AG08395 (cell line): Measurements from ENCODE around the gene FHOD3.
"Not testable (repeated sequence)": the region's sequence is repeated elsewhere in the genome, so short reads cannot be mapped to it uniquely, and the experiment has no call there.

Experiments used
- DNase-seq: peaks from one replicate; pipeline ENCODE4 v3.0.0; 2012; ENCODE audit warnings: mixed read lengths, low spot score

The FHOD3 gene

GRCh38 chr18:36450264-36450663, 152.8 kb downstream of the FHOD3 start:
- DNase-seq = no peak

DNA sequence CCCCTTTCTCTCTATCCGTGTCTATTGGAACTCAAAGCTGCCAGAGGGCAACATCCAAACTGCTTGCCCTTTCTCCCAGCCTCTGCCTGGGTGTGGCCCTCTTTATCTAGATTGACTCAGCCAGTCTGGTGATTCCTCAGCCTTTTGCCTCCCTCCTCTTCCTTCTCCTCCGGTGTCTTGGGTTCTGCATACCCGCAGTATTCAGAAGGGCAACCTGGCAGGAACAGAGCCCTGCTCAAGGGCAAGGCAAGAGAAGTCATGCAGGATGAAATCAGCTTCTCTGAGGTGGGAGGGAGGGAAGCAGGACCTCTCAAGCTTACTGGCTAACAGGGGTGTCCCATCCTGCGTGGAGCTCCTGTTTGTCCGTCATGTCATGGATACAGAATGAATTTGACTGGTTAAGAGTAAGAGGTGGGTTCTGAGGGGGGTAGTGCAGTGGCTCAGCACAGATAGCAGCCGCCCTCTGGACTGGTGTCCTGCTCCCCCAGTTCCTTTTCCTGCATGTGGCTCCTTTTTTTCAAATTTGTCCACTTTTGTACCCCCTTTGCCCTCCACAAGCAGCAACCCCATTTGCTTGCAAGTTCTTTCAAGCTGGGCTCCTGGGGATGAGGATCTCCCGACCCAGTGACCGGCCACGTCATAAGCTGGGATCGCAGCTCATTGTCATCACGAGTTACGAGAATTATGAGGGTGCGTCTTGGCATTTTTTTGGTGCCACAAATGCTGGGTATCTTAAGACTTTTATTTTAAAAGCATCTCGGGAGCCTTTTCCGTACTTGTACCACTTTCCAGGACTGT, 154.1 kb downstream of the FHOD3 start:
- DNase-seq = no peak

- DNase-seq = no peak
These were observed 156.7 kb downstream of the FHOD3 start for GRCh38 chr18:36454245-36454644.

DNA sequence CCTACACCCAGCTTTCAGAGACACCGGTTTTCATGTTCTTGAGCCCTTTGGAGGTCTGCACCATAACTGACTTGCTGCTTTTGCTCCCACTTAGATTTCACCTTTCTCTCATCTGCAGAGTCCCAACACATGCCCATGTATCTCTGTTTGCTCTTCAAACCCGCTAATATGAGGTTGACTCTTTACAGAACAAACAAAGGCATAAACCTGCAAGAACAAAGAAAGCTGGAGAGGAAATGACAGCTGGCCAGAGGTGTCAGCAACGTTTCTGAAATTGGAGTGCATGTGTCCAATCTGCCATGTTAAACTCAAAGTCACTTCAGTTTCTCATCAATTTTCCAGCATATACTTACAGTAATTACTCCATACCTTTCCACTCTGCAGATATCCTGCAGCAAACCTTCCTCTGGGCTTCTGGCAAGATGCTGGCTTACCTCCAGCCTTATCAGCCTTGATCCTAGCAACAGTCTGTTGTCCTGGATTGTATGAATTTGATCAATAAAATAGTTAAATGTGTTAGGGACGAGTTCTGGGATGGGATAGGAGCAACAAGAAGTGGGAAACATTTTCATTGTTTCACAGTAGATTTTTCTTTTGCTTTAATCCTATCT, 157.4 kb downstream of the FHOD3 start:
- DNase-seq = no peak

DNA sequence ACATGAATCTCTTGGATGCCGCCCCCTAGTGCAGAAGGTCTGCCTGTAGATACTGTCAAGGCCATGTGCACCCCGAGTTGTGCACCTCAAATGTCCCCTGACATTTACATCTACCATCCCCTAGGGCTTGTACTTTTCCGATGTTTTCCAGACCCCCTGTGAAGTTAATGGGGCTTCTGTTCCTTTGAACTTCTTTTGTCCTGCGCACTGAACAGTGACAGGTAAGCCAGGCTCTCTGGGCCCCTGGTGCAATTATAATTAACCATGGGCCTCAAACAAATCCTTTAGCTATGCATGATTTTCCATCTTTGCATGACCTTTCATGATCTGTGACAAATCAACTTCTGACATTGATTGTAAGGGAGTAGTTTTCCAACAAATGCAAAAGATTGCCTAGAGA, 158.4 kb downstream of the FHOD3 start:
- DNase-seq = no peak

- DNase-seq = no peak
These were observed 159.1 kb downstream of the FHOD3 start for GRCh38 chr18:36456622-36457021.

DNA sequence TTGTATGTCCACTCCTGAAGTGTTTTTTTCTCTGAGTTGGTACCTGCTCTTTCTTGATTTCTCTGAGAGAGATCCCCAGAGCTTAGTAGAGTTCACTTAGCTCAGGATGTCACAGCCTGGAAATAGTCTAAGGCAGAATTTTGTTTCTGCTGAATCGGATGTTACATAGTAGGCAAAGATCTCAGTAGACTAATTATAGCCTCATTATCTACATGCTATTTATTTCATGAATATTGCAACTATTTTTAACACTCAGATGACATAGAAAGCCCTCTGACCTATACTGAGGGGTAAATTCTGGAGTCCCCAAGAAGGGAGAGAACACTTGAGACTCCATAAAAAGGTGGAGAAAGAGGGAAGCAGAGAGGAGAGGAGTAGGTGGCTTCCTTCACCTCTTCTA, 160.2 kb downstream of the FHOD3 start:
- no peak for DNase-seq

DNA sequence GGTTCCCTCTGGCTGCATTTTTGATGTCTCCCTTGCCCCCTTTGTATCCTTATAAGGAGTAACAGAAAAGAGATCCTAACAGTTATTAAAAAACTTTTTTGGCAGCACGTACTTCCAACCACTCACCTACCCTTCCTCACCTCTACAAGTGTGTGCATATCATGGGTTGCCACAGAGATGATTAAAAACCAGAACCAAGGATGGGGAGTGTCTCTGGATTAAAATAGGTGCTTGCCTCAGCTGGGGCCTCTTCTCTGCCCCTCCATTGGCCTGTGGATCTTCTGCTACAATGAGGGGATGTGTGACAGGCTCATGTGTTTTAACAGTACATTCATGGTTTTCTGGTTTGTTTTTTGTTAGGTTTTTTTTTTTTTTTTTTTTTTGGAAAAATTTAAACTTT, 160.8 kb downstream of the FHOD3 start:
- DNase-seq = no peak

GRCh38 chr18:36459203-36459602, 161.7 kb downstream of the FHOD3 start:
- DNase-seq = no peak

- no peak for DNase-seq
These were observed 162.3 kb downstream of the FHOD3 start for GRCh38 chr18:36459786-36460185.

DNA sequence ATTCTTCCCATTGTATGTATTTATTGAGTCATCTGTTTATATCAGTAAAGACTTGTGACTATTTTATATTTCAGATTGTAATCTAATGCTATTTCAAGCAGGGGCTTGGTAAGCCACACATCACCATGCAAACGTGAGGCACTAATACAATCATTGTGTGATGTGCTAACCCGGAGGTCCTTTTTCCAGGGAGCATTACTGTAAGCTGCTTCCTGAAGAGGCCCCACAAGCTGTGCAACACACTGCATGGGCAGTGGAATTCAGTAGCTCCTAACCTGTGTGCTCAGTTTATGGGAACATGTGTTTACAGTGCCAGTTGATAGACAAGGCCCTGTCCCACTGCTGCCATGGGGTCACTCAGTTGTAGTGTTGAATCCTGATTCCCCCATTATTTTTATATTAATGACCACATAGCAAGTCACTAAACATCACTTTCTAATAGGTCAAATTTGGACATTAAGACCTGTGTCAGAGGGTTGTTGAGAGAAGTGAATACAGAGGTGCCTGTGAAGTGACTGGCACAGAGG, 162.9 kb downstream of the FHOD3 start:
- no peak for DNase-seq

DNA sequence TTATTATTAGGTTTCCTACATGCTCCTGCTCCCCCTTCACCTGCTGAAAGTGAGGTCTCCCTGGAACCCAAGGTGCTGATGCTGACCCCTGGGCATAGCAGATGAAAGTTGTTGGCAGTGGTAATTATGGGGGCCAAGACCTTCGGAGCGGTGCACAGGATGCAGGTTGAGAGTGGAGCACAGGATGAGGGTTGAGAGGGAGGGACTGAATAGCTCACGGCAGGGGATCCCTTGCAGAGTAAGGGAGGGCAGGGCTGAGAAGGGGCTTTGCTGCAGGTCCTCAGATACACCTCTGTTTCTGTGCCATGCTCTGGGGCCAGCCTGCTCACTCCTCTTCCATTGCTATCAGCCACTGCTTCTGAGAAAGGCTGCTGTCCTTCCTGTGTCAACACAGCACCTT, 163.3 kb downstream of the FHOD3 start:
- no peak for DNase-seq

- peak; percentile 31 for DNase-seq
These were observed 164.1 kb downstream of the FHOD3 start for GRCh38 chr18:36461551-36461987.

DNA sequence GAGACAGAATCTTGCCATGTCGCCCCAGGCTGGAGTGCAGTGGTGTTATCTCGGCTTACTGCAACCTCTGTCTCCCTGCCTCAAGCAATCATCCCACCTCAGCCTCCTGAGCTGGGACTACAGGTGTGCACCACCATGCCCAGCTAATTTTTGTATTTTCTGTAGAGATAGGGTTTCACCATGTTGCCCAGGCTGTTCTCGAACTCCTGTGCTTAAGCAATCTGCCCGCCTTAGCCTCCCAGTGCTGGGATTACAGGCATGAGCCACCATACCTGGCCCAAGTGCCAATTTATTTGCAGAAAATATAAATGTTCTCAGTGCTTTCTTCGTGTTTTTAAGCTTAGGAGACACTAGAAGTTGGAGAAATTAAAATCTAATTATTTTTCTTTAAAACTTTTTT, 166.0 kb downstream of the FHOD3 start:
- DNase-seq = not testable (repeated sequence)

DNA sequence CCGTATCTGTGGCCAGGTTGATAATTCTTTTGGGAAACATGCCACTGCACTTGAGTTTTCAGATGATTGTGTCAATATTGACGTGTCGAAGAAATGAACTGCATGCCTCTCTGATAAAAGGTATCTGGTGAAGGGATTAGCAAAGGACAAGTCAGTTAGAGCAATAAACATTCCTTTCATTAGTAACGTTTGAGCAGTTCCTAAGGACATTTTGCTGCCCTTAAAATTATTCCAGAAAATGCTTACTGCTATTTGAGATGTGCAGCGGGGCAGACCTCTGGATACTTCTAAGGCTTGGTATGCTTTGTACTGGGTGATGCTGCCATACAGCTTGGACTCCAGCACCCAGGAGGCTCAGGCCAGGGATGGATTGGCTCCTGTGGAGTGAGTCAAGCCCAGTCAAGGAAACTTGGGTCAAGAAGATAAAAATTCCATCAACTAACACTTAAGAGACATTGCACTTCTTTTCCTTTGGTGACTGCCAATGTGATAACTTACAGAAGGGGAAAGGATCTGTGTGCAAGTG, 166.7 kb downstream of the FHOD3 start:
- no peak for DNase-seq

DNA sequence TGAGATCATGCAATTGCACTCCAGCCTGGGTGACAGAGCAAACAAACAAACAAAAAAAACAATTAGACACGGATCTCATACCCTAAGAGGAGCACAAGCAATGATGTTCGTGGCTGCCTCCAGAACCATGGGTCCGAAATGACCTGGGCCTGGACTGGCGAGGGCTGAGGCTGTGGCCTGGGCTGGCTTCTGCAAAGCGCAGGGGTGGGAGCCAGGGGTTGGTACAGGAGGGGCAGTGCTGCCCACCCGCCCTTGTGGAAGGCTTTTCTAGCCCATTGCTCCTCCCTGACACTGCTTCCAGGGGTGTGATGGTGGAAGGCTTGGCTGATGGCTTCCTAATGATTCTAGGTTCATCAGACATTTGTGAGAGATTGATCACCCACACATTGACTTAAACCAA, 167.8 kb downstream of the FHOD3 start:
- no peak for DNase-seq

- no peak for DNase-seq
These were observed 168.5 kb downstream of the FHOD3 start for GRCh38 chr18:36465970-36466369.

DNA sequence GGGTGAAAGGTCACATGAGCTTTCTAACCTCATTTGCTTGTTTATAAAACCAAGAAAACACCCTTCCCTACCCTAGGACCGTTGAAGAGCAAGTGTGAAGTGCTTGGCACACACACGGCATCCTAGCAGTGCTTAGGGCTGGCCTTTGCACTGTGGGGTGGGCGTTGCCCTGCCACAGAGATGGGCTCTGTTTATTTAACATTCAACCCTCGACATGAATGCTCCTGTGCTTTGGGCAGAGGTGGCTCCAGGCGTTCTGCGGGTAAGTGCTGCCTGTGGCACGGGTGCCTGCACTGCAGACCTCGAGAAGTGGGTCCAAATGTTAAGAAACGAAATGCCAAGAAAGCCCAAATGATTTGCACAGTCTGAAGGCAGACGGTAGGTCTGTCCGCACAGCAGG, 170.1 kb downstream of the FHOD3 start:
- DNase-seq = no peak

- DNase-seq = no peak
These were observed 170.6 kb downstream of the FHOD3 start for GRCh38 chr18:36468161-36468560.

DNA sequence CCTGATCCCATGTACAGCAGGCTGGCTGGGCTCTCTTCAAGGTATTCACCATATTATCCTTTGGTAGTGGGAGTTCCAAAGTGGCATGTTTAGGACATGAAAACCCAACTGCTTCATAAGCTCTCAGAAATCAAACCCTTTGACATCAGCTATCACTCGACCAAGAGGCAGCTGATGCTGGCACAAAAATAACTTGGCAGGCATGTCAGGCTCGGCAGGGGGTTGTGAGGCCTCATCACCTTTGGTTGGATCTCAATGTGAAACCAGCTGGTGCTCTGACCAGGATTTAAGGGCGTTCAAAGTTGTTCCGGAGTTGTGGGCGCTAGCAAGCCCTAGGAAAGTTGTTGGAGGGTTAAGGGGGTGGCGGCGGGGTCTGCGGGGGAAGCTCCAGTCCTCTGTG, 171.9 kb downstream of the FHOD3 start:
- DNase-seq = no peak

DNA sequence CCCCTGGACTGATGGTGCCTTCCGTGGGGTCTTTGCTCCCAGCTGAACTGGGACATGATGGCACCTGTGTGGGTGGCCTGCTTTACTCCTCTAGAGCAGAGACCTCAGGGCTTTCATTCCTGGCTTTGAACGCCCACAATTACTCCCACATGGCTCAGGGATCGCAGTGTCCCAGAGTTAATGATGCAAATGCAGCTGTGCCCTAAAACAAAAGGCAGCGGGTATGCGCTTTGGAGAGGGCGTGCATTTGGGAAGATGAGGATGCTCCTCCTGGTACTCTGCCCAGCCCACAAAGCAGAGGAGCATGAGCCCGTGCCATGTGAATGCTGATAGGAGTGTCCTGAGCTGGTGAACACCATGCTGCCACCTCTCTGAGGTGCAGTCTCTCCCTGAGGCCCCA, 173.4 kb downstream of the FHOD3 start:
- no peak for DNase-seq

- DNase-seq = no peak
These were observed 173.9 kb downstream of the FHOD3 start for GRCh38 chr18:36471393-36471792.

DNA sequence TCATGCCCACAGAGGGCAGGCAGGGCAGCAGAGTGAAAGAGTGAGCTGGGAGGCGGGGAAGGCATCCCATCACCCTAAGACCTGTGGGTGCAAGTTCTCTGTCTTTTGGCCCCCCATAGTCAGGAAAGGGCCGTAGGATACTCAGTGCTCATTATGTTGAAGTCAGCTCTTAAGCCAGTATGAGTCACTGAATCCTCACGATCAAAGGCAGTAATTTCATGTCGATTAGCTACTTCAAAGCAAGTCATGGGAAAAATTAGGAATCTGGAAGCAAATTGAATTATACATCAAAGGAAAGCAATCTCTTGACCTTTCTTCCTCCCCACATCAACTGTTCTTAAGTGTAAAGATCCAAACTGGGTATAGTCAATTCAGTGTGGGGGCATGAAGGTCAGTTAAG, 178.9 kb downstream of the FHOD3 start:
- no peak for DNase-seq
